Liver (tissue), 9 donors: ENCODE data around the gene CTSC. TPM values are rescaled to one million over a fixed set of nuclear protein-coding genes. Genes with fewer than 3 reads are reported as not detected.

Experiments
- DNase-seq: peaks from one replicate; pipeline ENCODE4 v3.0.0-alpha.2; 2017; ENCODE audit warnings: low spot score
- H3K27ac ChIP-seq, 2 donors: one replicate each; pipeline ENCODE4 v1.7.0; 2013; ENCODE audit warnings: inconsistent platforms in 2 of 2, low read length in 2 of 2, control low read depth in 1 of 2, low read depth in 1 of 2, mild to moderate bottlenecking in 1 of 2
- H3K27me3 ChIP-seq, 4 donors: one replicate each; pipeline versions ENCODE4 v1.6.1 to v1.7.0; 2013; ENCODE audit warnings: low read length in 3 of 4, inconsistent platforms in 1 of 4, mild to moderate bottlenecking in 1 of 4, moderate library complexity in 1 of 4; ENCODE audit not compliant: control insufficient read depth in 4 of 4, insufficient read depth in 4 of 4
- H3K36me3 ChIP-seq, 4 donors: one replicate each; pipeline versions ENCODE4 v1.6.1 to v1.7.0; 2013; ENCODE audit warnings: low read length in 3 of 4, mild to moderate bottlenecking in 3 of 4, low read depth in 1 of 4, moderate library complexity in 1 of 4; ENCODE audit not compliant: control insufficient read depth in 4 of 4, insufficient read depth in 3 of 4
- H3K4me1 ChIP-seq, 4 donors: one replicate each; pipeline versions ENCODE4 v1.6.1 to v1.7.0; 2013; ENCODE audit warnings: low read length in 3 of 4, mild to moderate bottlenecking in 3 of 4, moderate library complexity in 1 of 4; ENCODE audit not compliant: control insufficient read depth in 4 of 4, insufficient read depth in 4 of 4
- H3K4me3 ChIP-seq, 3 donors: one replicate each; pipeline versions ENCODE4 v1.6.1 to v1.7.0; 2013; ENCODE audit warnings: low read length in 3 of 3, control low read depth in 1 of 3, low read depth in 1 of 3, mild to moderate bottlenecking in 1 of 3
- H3K9ac ChIP-seq, 2 donors: one replicate each; pipeline ENCODE4 v1.7.0; 2013; ENCODE audit warnings: low read length in 2 of 2, mild to moderate bottlenecking in 2 of 2, moderate library complexity in 2 of 2, control low read depth in 1 of 2, low read depth in 1 of 2
- H3K9me3 ChIP-seq, 4 donors: one replicate each; pipeline versions ENCODE4 v1.6.1 to v1.7.0; 2013; ENCODE audit warnings: low read length in 3 of 4; ENCODE audit not compliant: control insufficient read depth in 4 of 4
- EGR1 ChIP-seq, 2 donors: IDR thresholded peaks; 2 replicates each; pipeline ENCODE4 v1.6.1; 2016 to 2018; ENCODE audit warnings: antibody characterized with exemption in 2 of 2, low read depth in 2 of 2
- FOXA2 ChIP-seq: IDR thresholded peaks from 2 replicates; pipeline ENCODE4 v1.6.1; 2016; ENCODE audit warnings: antibody characterized with exemption
- HNF4G ChIP-seq: IDR thresholded peaks from 2 replicates; pipeline ENCODE4 v1.6.1; 2016; ENCODE audit warnings: antibody characterized with exemption
- NR2F2 ChIP-seq: IDR thresholded peaks from 2 replicates; pipeline ENCODE4 v1.6.1; 2016; ENCODE audit warnings: antibody characterized with exemption
- RAD21 ChIP-seq, 2 donors: IDR thresholded peaks; 2 replicates each; pipeline ENCODE4 v1.6.1; 2016; ENCODE audit warnings: antibody characterized with exemption in 2 of 2, mild to moderate bottlenecking in 2 of 2
- RXRA ChIP-seq, 2 donors: IDR thresholded peaks; 2 replicates each; pipeline ENCODE4 v1.6.1; 2017 to 2018; ENCODE audit warnings: antibody characterized with exemption in 2 of 2, mild to moderate bottlenecking in 1 of 2
- SP1 ChIP-seq: IDR thresholded peaks from 2 replicates; pipeline ENCODE4 v1.6.1; 2018; ENCODE audit warnings: antibody characterized with exemption, mild to moderate bottlenecking
- WGBS: extraction: QIAGEN DNeasy Blood & Tissue Kit; methylation state at CpG from one replicate; pipeline ENCODE4 v1.1.7; 2013; 5-methylcytosine and 5-hydroxymethylcytosine counted together
- polyA plus RNA-seq, 2 donors: library from polyadenylated mRNA; stranded (reverse) in 1 of 2; unstranded in 1 of 2; fragments of 200-250 nt in 1 of 2; fragments of >200 nt in 1 of 2; fragmentation: Nextera tagmentation in 1 of 2; extraction: Ambion mirVana in 1 of 2; gene quantifications; one replicate each; pipeline versions ENCODE4 v1.2.1 to v1.2.3, GENCODE V29; 2013 to 2015
- total RNA-seq, 2 donors: library from RNA; depleted of rRNA; stranded (reverse); fragments of >200 nt; gene quantifications; one replicate each; pipeline ENCODE4 v1.2.3, GENCODE V29; 2014
- TF ChIP-seq, protein P1 (sequence below): IDR thresholded peaks from 2 replicates; pipeline ENCODE4 v1.6.1; 2016; ENCODE audit warnings: antibody characterized with exemption, mild to moderate bottlenecking
- TF ChIP-seq, protein P2 (sequence below): fragments of 150-350 bp; IDR thresholded peaks from 2 replicates; pipeline ENCODE4 v1.5.1; 2017; ENCODE audit warnings: improper control_type of control experiment, low read depth, low read length; ENCODE audit not compliant: missing input control
- donor health status: healthy.
- donor health status: healthy.
- donor health status: healthy.
- donor health status: healthy.
- donor health status: healthy.

CTSC gene
- total and polyA plus RNA-seq, 4 donors: 22.4 to 68.7 (median 31.3) TPM

DNA sequence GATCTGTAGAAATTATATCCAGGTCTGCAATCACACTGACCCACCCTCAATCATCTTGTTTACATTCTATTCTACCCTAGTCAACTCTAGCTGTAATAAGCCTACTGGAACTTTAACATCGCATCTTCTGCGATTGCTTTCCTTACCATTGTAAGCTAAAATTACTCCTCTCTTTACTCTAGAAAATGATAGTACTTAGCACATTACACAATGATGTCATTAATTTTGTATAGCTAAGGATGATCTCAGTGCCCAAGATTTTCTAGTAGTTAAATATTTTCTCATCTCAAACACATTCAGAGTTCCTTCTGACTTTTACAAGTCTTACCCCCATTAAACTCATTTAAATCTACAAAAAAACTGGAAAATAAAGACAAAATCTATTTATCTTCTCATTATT, 39.6 kb upstream of the CTSC start:
- no peaks in the 10 kb centered on the region for H3K4me1 ChIP-seq

DNA sequence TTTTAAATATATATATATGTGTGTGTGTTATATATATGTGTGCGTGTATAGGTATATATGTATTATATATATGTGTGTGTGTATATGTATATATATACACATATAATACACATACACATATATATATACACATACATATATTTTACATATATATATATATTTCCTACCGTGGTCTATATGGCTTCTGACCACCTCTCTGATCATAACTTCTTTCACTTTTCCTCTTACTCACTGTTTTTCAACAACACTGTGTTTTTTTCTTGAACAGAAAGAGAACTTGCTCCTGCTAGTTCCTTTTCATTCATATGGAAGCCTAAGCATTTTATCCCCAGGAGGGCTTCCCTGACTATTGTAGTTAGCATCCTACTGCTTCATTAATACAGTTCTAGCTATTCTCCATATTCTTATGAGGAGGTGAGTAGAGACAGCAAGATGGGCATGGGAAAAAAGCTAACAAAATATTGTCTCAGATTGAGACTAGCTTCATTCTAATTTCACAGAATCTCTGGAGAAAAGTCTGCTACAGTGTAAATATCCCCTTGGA, 38.5 kb upstream of the CTSC start:
- no peaks in the 10 kb centered on the region for H3K27me3 ChIP-seq
- WGBS: 74% methylated on average over 2 of the region's 2 CpGs
- TF ChIP-seq HNF4G (no peak), EGR1 (IDR thresholded peaks at IDR 0.05; ENCODE audit: low read depth in 2 of 2) (no peak), NR2F2 (no peak), RAD21 (IDR thresholded peaks at IDR 0.05) (no peak), RXRA (IDR thresholded peaks at IDR 0.05) (no peak), SP1 (no peak), FOXA2 (no peak)
- TF ChIP-seq, protein P1, sequence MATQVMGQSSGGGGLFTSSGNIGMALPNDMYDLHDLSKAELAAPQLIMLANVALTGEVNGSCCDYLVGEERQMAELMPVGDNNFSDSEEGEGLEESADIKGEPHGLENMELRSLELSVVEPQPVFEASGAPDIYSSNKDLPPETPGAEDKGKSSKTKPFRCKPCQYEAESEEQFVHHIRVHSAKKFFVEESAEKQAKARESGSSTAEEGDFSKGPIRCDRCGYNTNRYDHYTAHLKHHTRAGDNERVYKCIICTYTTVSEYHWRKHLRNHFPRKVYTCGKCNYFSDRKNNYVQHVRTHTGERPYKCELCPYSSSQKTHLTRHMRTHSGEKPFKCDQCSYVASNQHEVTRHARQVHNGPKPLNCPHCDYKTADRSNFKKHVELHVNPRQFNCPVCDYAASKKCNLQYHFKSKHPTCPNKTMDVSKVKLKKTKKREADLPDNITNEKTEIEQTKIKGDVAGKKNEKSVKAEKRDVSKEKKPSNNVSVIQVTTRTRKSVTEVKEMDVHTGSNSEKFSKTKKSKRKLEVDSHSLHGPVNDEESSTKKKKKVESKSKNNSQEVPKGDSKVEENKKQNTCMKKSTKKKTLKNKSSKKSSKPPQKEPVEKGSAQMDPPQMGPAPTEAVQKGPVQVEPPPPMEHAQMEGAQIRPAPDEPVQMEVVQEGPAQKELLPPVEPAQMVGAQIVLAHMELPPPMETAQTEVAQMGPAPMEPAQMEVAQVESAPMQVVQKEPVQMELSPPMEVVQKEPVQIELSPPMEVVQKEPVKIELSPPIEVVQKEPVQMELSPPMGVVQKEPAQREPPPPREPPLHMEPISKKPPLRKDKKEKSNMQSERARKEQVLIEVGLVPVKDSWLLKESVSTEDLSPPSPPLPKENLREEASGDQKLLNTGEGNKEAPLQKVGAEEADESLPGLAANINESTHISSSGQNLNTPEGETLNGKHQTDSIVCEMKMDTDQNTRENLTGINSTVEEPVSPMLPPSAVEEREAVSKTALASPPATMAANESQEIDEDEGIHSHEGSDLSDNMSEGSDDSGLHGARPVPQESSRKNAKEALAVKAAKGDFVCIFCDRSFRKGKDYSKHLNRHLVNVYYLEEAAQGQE: no peak
- TF ChIP-seq, protein P2, sequence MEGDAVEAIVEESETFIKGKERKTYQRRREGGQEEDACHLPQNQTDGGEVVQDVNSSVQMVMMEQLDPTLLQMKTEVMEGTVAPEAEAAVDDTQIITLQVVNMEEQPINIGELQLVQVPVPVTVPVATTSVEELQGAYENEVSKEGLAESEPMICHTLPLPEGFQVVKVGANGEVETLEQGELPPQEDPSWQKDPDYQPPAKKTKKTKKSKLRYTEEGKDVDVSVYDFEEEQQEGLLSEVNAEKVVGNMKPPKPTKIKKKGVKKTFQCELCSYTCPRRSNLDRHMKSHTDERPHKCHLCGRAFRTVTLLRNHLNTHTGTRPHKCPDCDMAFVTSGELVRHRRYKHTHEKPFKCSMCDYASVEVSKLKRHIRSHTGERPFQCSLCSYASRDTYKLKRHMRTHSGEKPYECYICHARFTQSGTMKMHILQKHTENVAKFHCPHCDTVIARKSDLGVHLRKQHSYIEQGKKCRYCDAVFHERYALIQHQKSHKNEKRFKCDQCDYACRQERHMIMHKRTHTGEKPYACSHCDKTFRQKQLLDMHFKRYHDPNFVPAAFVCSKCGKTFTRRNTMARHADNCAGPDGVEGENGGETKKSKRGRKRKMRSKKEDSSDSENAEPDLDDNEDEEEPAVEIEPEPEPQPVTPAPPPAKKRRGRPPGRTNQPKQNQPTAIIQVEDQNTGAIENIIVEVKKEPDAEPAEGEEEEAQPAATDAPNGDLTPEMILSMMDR: no peak
- H3K27ac ChIP-seq: no peak overlapping the region
- no peaks in the 10 kb centered on the region for H3K36me3 ChIP-seq
- H3K9me3 ChIP-seq: no peaks in the 10 kb centered on the region
- no peak overlapping the region for H3K4me3 ChIP-seq
- DNase-seq: no peak
- no peak overlapping the region for H3K9ac ChIP-seq
- H3K4me1 ChIP-seq: no peaks in the 10 kb centered on the region

More for the DNA sequence above, 39.6 kb upstream of the CTSC start:
- Histone ChIP-seq H3K27ac (no peak overlapping the region), H3K36me3 (no peaks in the 10 kb centered on the region), H3K9me3 (no peaks in the 10 kb centered on the region), H3K27me3 (no peaks in the 10 kb centered on the region), H3K4me3 (no peak overlapping the region), H3K9ac (no peak overlapping the region)
- DNase-seq: no peak
- 95% methylated on average over 2 of the region's 2 CpGs for WGBS
- TF ChIP-seq, protein P1: no peak
